Breast epithelium (tissue), 4 donors: ENCODE measurements around the gene CD151. TPM values are rescaled to one million over a fixed set of nuclear protein-coding genes. Genes with fewer than 3 reads are reported as not detected.

Experiments used
- DNase-seq, 2 donors: peaks; one replicate each; pipeline ENCODE4 v3.0.0-alpha.2; 2019; ENCODE audit warnings: low spot score in 2 of 2
- H3K27ac ChIP-seq, 2 donors: fragments of 200-600 bp; sonication (generic) in 1 of 2; one replicate each; pipeline ENCODE4 v1.5.1; 2016 to 2019; ENCODE audit warnings: mild to moderate bottlenecking in 1 of 2
- H3K27me3 ChIP-seq, 2 donors: fragments of 200-600 bp; sonication (generic) in 1 of 2; one replicate each; pipeline versions ENCODE4 v1.5.1 to v1.6.0; 2017 to 2019; ENCODE audit warnings: control low read depth in 1 of 2, mild to moderate bottlenecking in 1 of 2
- H3K36me3 ChIP-seq: fragments of 200-600 bp; one replicate; pipeline ENCODE4 v1.5.1; 2019
- H3K4me1 ChIP-seq, 2 donors: fragments of 200-600 bp; sonication (generic); one replicate each; pipeline ENCODE4 v1.5.1; 2016 to 2019; ENCODE audit warnings: control low read depth in 1 of 2
- H3K4me3 ChIP-seq, 3 donors: fragments of 200-600 bp; sonication (generic); 1 replicate in 2 of 3; 2 replicates in 1 of 3; pipeline ENCODE4 v1.5.1; 2016 to 2019; ENCODE audit warnings: mild to moderate bottlenecking in 3 of 3, moderate library complexity in 2 of 3
- H3K9me3 ChIP-seq, 2 donors: fragments of 200-600 bp; sonication (generic) in 1 of 2; one replicate each; pipeline ENCODE4 v1.5.1; 2016 to 2019; ENCODE audit warnings: control low read depth in 1 of 2
- CTCF ChIP-seq, 3 donors: fragments of 450-650 bp; IDR thresholded peaks; one replicate each; pipeline ENCODE4 v1.5.1; 2016 to 2017; ENCODE audit warnings: antibody characterized with exemption in 3 of 3, mild to moderate bottlenecking in 3 of 3, moderate library complexity in 3 of 3
- POLR2A ChIP-seq: fragments of 450-650 bp; IDR thresholded peaks from one replicate; pipeline ENCODE4 v1.6.1; 2016; ENCODE audit warnings: antibody characterized with exemption, mild to moderate bottlenecking, moderate library complexity
- POLR2AphosphoS5 ChIP-seq, 3 donors: sonication (generic); formaldehyde crosslinking; IDR thresholded peaks; one replicate each; pipeline ENCODE4 v1.6.1; 2017; ENCODE audit warnings: antibody characterized with exemption in 3 of 3
- intact Hi-C: fragments of 100-400 bp; cut with DNase I; formaldehyde crosslinking; loops from one replicate; pipeline ENCODE4 v1.15.1; 2023; ENCODE audit warnings: low total_unique reads
- total RNA-seq, 3 donors: library from RNA; depleted of rRNA; stranded (reverse); fragments of >200 nt; gene quantifications; one replicate each; pipeline ENCODE4 v1.1.0, GENCODE V29; 2016

CD151 gene
- total RNA-seq, 3 donors from 2014 or later: 209 to 847 (median 343) TPM

DNA sequence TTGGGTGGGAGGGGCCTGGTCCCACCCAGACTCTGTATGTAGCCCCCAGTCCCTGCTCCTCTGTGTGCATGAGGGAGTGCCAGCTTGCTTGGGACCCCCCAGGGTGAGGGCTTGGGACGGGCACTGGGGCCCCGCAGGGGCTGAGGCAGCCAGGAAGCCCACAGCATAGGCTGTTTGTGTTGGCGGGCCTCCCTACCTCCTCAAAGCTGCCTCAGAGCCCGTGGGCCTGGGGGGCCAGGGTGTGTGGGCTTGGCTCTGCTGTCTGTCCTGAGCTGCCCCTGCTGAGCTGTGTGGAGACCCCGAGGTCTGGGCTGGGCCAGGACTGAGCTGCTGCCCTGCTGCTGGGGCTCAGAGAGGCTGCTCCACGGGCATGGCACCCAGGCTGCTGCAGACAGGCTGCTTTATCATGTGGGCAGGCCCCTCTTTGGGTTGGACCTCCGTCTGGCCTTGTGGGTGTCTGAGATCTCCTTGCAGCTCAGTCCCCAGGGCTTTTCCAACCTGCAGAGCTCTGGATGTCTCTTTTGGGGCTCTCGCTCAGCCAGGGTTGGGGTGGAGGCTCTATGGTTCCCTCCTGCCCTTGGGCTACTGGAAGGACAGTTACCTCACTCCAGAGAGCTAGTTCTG, 13.2 kb downstream of the CD151 start:
- peak overlapping the region; percentile 94 to 98 for H3K27ac ChIP-seq
- H3K4me3 ChIP-seq: peak overlapping the region in 1 of 3 donors; percentile 83
- peaks cover 27 to 28% of the 10 kb centered on the region in 2 donors for H3K4me1 ChIP-seq
- no peaks in the 10 kb centered on the region for H3K9me3 ChIP-seq
- no peaks in the 10 kb centered on the region for H3K36me3 ChIP-seq
- TF ChIP-seq POLR2AphosphoS5 (IDR thresholded peaks at IDR 0.05) (no peak), POLR2A (no peak), CTCF (IDR thresholded peaks at IDR 0.05) (no peak)
- no peaks in the 10 kb centered on the region for H3K27me3 ChIP-seq
- no peak for DNase-seq
- intact Hi-C loops: loop anchor here (5.0 kb wide), 1 partner anchor 66 kb away; the partner anchor contains the start of gene CHID1

DNA sequence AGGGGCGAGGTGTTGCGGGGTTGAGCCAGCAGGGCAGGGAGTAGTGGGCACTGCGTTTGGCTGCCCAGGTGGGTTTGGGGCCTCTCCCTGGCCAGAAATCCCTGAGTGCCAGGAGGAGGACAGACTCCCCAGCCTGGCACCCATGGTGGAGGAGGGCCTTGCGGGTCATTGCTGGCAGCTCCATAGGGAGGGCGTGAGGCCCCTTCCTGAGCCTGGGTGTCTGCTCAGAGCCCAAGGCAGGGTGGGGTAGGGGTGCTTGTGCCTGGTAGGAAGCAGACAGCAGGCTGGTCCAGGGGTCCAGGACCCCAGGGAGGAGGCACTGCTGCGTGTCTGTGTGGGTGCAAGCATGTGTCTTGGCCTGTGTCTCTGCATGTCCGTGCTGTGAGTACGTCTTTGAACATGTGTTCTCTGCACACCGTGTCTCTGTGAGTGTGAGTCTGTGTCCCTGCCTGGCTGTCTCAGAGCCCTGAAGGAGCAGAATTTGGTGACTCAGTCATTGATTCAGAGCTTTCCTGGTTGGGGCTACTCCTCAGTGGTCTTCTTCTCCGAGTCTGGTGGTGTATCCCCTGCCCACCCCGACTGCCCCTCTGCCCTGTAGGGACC, 13.8 kb downstream of the CD151 start:
- Histone ChIP-seq H3K9me3 (no peaks in the 10 kb centered on the region), H3K4me1 (peaks cover 21 to 26% of the 10 kb centered on the region in 2 donors), H3K27me3 (no peaks in the 10 kb centered on the region), H3K27ac (peak overlapping the region; percentile 94 to 98), H3K4me3 (no peak overlapping the region), H3K36me3 (no peaks in the 10 kb centered on the region)
- TF ChIP-seq CTCF (IDR thresholded peaks at IDR 0.05): no peak
- TF ChIP-seq POLR2AphosphoS5 (IDR thresholded peaks at IDR 0.05): no peak
- TF ChIP-seq POLR2A: no peak
- DNase-seq: no peak
- intact Hi-C loops: loop anchor here (5.0 kb wide), 1 partner anchor 66 kb away; the partner anchor contains the start of gene CHID1

DNA sequence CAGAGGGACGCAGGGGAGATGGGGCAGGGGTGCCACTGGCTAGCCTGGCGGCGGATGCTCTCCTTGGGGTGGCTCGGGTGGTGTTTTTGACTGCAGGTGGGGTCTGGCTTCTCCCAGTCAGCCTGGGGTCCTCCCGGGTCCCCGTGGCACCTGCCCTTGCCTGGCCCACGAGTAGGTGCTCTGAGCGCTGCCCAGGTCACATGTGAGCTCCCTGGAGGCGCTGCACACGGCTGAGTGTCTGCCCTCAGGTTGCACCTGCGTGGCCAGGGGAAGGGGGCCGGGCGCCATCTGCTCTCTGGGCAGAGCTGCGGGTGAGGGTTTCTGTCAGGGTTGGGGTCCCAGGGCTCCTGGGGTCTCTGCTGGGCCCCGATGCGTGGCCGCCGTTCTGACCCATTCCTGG, 15.1 kb downstream of the CD151 start:
- no peak for DNase-seq
- intact Hi-C loops: loop anchor here (5.0 kb wide), 1 partner anchor 64 kb away; the partner anchor contains the start of gene CHID1
- H3K4me1 ChIP-seq: peaks cover 20 to 26% of the 10 kb centered on the region in 2 donors
- no peak overlapping the region for H3K27ac ChIP-seq
- H3K4me3 ChIP-seq: no peak overlapping the region
- H3K9me3 ChIP-seq: no peaks in the 10 kb centered on the region
- TF ChIP-seq POLR2AphosphoS5 (IDR thresholded peaks at IDR 0.05) (no peak), CTCF (IDR thresholded peaks at IDR 0.05) (no peak), POLR2A (no peak)
- no peaks in the 10 kb centered on the region for H3K36me3 ChIP-seq
- no peaks in the 10 kb centered on the region for H3K27me3 ChIP-seq

DNA sequence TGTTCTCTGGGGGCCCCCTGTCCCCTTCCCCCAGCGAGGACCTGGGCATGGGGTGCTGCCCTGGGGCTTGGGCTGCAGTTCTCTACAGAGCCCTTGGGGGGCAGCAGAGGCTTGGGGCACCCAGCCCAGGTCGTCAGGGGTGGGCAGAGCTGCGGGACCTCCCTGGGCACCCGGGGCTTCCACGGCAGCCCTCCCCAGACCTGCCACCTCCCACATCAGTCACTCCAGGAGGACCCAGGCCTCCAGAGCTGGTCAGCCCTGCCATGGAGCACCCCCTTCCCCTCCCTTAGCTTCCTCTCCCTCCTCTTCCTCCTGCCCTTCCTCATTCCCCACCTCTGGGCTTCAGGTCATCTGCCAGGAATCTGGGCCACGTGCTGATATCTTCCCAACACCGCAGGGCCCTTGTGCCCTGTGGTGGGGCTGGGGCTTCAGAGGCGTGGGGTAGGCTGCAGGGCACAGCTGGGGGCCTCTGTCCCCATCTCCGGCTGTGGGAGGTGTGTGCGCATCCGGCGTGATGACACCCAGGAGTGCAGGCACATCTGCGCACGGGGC, 15.7 kb downstream of the CD151 start:
- no peak for TF ChIP-seq POLR2AphosphoS5 (IDR thresholded peaks at IDR 0.05)
- TF ChIP-seq CTCF (IDR thresholded peaks at IDR 0.05): peak; percentile 25 to 81 (median 75)
- H3K4me3 ChIP-seq: peak overlapping the region in 2 of 3 donors; percentile 57 to 78
- intact Hi-C loops: loop anchor here (5.0 kb wide), 1 partner anchor 64 kb away; the partner anchor contains the start of gene CHID1
- no peaks in the 10 kb centered on the region for H3K27me3 ChIP-seq
- no peaks in the 10 kb centered on the region for H3K36me3 ChIP-seq
- no peak overlapping the region for H3K27ac ChIP-seq
- peaks cover 19 to 26% of the 10 kb centered on the region in 2 donors for H3K4me1 ChIP-seq
- no peaks in the 10 kb centered on the region for H3K9me3 ChIP-seq
- no peak for DNase-seq
